Esophagus muscularis mucosa (tissue), 4 donors: Measurements from ENCODE around the gene NEUROG3. TPM values are rescaled to one million over a fixed set of nuclear protein-coding genes. Genes with fewer than 3 reads are reported as not detected.

Source experiments
- DNase-seq: peaks from one replicate; pipeline ENCODE4 v3.0.0-alpha.2; 2017; ENCODE audit errors: extremely low spot score
- H3K27ac ChIP-seq, 4 donors: fragments of 200-600 bp; sonication (generic); replicated peaks in 1 of 4; 1 replicate in 3 of 4; 2 replicates in 1 of 4; pipeline ENCODE4 v1.5.1; 2016 to 2019; ENCODE audit warnings: mild to moderate bottlenecking in 1 of 4
- H3K27me3 ChIP-seq, 4 donors: fragments of 200-600 bp; sonication (generic); one replicate each; pipeline versions ENCODE4 v1.5.1 to v1.6.0; 2016 to 2019
- H3K36me3 ChIP-seq, 4 donors: fragments of 200-600 bp; sonication (generic); one replicate each; pipeline ENCODE4 v1.5.1; 2016 to 2019
- H3K4me1 ChIP-seq, 4 donors: fragments of 200-600 bp; sonication (generic); one replicate each; pipeline ENCODE4 v1.5.1; 2016 to 2019
- H3K4me3 ChIP-seq, 4 donors: fragments of 200-600 bp; sonication (generic); 1 replicate in 2 of 4; 2 replicates in 2 of 4; pipeline ENCODE4 v1.5.1; 2016 to 2019; ENCODE audit warnings: mild to moderate bottlenecking in 4 of 4, moderate library complexity in 1 of 4
- H3K9me3 ChIP-seq, 4 donors: fragments of 200-600 bp; sonication (generic); 1 replicate in 3 of 4; 2 replicates in 1 of 4; pipeline ENCODE4 v1.5.1; 2016 to 2019
- EP300 ChIP-seq: sonication (generic); formaldehyde crosslinking; IDR thresholded peaks from one replicate; pipeline ENCODE4 v1.6.1; 2017; ENCODE audit warnings: antibody characterized with exemption
- POLR2A ChIP-seq: fragments of 450-650 bp; IDR thresholded peaks from one replicate; pipeline ENCODE4 v1.6.1; 2017; ENCODE audit warnings: antibody characterized with exemption, moderate library complexity, mild to moderate bottlenecking, low read depth
- POLR2AphosphoS5 ChIP-seq, 2 donors: sonication (generic); formaldehyde crosslinking; IDR thresholded peaks; one replicate each; pipeline ENCODE4 v1.6.1; 2017; ENCODE audit warnings: antibody characterized with exemption in 2 of 2
- WGBS: methylation state at CpG from one replicate; pipeline ENCODE4 v1.1.5; 2018; 5-methylcytosine and 5-hydroxymethylcytosine counted together
- intact Hi-C: fragments of 100-400 bp; cut with DNase I; formaldehyde crosslinking; loops from one replicate; pipeline ENCODE4 v1.15.1; 2023
- total RNA-seq, 4 donors: library from RNA; depleted of rRNA; stranded (reverse); fragments of >200 nt; gene quantifications; one replicate each; pipeline versions ENCODE4 v1.1.0 to v1.2.1, GENCODE V29; 2016
- TF ChIP-seq, protein P1 (sequence below), 3 experiments: fragments of 200-600 bp in 2 of 3; fragments of 450-650 bp in 1 of 3; sonication (generic) in 2 of 3; IDR thresholded peaks; one replicate each; pipeline ENCODE4 v1.5.1; 2017 to 2019; ENCODE audit warnings: antibody characterized with exemption in 3 of 3, mild to moderate bottlenecking in 2 of 3, moderate library complexity in 1 of 3

The NEUROG3 gene
- total RNA-seq, 4 donors from 2014 or later = 0.66 TPM; not detected in 3

- intact Hi-C loops = no loop called here
- DNase-seq = no peak
- TF ChIP-seq, protein P1, sequence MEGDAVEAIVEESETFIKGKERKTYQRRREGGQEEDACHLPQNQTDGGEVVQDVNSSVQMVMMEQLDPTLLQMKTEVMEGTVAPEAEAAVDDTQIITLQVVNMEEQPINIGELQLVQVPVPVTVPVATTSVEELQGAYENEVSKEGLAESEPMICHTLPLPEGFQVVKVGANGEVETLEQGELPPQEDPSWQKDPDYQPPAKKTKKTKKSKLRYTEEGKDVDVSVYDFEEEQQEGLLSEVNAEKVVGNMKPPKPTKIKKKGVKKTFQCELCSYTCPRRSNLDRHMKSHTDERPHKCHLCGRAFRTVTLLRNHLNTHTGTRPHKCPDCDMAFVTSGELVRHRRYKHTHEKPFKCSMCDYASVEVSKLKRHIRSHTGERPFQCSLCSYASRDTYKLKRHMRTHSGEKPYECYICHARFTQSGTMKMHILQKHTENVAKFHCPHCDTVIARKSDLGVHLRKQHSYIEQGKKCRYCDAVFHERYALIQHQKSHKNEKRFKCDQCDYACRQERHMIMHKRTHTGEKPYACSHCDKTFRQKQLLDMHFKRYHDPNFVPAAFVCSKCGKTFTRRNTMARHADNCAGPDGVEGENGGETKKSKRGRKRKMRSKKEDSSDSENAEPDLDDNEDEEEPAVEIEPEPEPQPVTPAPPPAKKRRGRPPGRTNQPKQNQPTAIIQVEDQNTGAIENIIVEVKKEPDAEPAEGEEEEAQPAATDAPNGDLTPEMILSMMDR (IDR thresholded peaks at IDR 0.05) = no peak
- TF ChIP-seq POLR2AphosphoS5 (IDR thresholded peaks at IDR 0.05) = no peak
- no peak for TF ChIP-seq EP300
- no peak for TF ChIP-seq POLR2A
- no peaks in the 10 kb centered on the region for H3K36me3 ChIP-seq
- H3K4me3 ChIP-seq = no peak overlapping the region
- no peaks in the 10 kb centered on the region for H3K9me3 ChIP-seq
- no peaks in the 10 kb centered on the region for H3K4me1 ChIP-seq
- H3K27ac ChIP-seq = no peak overlapping the region
- H3K27me3 ChIP-seq = peaks cover 0 to 64% (median 0%) of the 10 kb centered on the region in 4 donors
- WGBS = 58% methylated on average over 5 of the region's 6 CpGs
Measured at GRCh38 chr10:69559525-69559924, 13.7 kb downstream of the NEUROG3 start.

DNA sequence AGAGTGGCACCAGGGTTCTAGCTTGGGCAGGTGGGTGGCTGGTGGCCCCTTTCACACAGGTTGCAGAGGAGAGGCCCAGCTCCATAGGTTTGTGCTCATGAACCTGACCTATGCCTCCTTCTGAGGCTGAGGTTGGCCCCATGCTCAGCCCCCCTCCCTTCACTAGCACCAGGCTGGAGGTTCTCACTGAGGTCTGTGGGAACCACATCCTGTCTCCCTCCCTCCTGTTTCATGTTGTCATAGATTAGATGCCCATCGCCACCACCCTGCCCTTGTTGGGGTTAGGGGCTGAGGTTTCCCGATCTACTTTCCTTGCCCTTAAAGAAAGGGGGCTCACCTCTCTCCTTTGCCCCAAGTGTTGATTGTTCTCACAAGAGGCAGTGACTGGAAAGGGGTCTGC is 14.7 kb downstream of the NEUROG3 start:
- Histone ChIP-seq H3K4me1 (no peaks in the 10 kb centered on the region), H3K9me3 (no peaks in the 10 kb centered on the region), H3K27ac (no peak overlapping the region), H3K36me3 (no peaks in the 10 kb centered on the region), H3K4me3 (no peak overlapping the region), H3K27me3 (peaks cover 0 to 61% (median 0%) of the 10 kb centered on the region in 4 donors)
- DNase-seq = no peak
- TF ChIP-seq EP300 = no peak
- intact Hi-C loops = no loop called here
- WGBS = 67% methylated on average over 2 of the region's 2 CpGs

GRCh38 chr10:69554611-69555010 is 18.6 kb downstream of the NEUROG3 start:
- Histone ChIP-seq H3K27ac (no peak overlapping the region), H3K36me3 (no peaks in the 10 kb centered on the region), H3K27me3 (peaks cover 0 to 57% (median 0%) of the 10 kb centered on the region in 4 donors), H3K4me1 (no peaks in the 10 kb centered on the region), H3K4me3 (no peak overlapping the region), H3K9me3 (peaks cover 0 to 25% (median 18%) of the 10 kb centered on the region in 4 donors)
- TF ChIP-seq, protein P1 (IDR thresholded peaks at IDR 0.05) = no peak
- TF ChIP-seq POLR2AphosphoS5 (IDR thresholded peaks at IDR 0.05) = no peak
- no peak for TF ChIP-seq EP300
- DNase-seq = no peak
- intact Hi-C loops = no loop called here
- 40% methylated on average over 1 of the region's 6 CpGs for WGBS

GRCh38 chr10:69553328-69553727 is 19.9 kb downstream of the NEUROG3 start:
- peaks cover 0 to 37% (median 27%) of the 10 kb centered on the region in 4 donors for H3K9me3 ChIP-seq
- WGBS = 75% methylated on average over 4 of the region's 4 CpGs
- no peaks in the 10 kb centered on the region for H3K36me3 ChIP-seq
- no peak overlapping the region for H3K27ac ChIP-seq
- no peak overlapping the region for H3K4me3 ChIP-seq
- no peaks in the 10 kb centered on the region for H3K4me1 ChIP-seq
- no peak for DNase-seq
- TF ChIP-seq EP300 = no peak
- no peak for TF ChIP-seq POLR2AphosphoS5 (IDR thresholded peaks at IDR 0.05)
- TF ChIP-seq, protein P1 (IDR thresholded peaks at IDR 0.05) = no peak
- TF ChIP-seq POLR2A = no peak
- peaks cover 0 to 44% (median 0%) of the 10 kb centered on the region in 4 donors for H3K27me3 ChIP-seq
- intact Hi-C loops = no loop called here

DNA sequence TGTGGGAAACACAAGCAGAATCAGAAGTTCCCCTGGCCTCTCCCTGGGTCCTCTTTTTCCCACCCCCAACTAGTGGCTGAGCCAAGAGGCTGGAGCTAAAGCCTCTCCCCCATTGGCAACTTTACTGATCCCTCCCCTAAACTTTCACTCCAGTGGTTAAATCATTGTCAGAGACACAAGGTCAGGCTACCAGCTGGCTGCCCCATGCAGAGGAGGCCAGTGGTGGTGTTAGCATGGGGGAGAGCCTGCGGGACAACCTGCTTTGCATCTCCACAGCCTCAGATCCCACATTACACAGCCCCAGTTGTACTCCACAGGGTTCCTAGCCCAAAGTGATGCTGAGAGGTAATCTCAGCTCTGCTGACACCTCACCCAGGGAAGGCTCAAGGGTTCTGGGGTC is 21.0 kb downstream of the NEUROG3 start:
- intact Hi-C loops = no loop called here
- Histone ChIP-seq H3K36me3 (no peaks in the 10 kb centered on the region), H3K27ac (no peak overlapping the region), H3K4me1 (no peaks in the 10 kb centered on the region), H3K4me3 (no peak overlapping the region), H3K9me3 (peaks cover 0 to 38% (median 27%) of the 10 kb centered on the region in 4 donors), H3K27me3 (peaks cover 0 to 40% (median 0%) of the 10 kb centered on the region in 4 donors)
- whole genome bisulfite sequencing = 0% methylated on average over 1 of the region's 1 CpG
- no peak for DNase-seq
- TF ChIP-seq POLR2AphosphoS5 (IDR thresholded peaks at IDR 0.05) (no peak), EP300 (no peak), POLR2A (no peak)
- TF ChIP-seq, protein P1 (IDR thresholded peaks at IDR 0.05) = no peak
